ENCODE measurements around the gene NEFH. TPM values are rescaled to one million over a fixed set of nuclear protein-coding genes. Genes with fewer than 3 reads are reported as not detected.

The NEFH gene
- total and polyA plus RNA-seq, 2 donors (not counting 3 experiments of a cell fraction or from before 2014, with no cell fraction given) = 0.09 to 0.59 TPM

DNA sequence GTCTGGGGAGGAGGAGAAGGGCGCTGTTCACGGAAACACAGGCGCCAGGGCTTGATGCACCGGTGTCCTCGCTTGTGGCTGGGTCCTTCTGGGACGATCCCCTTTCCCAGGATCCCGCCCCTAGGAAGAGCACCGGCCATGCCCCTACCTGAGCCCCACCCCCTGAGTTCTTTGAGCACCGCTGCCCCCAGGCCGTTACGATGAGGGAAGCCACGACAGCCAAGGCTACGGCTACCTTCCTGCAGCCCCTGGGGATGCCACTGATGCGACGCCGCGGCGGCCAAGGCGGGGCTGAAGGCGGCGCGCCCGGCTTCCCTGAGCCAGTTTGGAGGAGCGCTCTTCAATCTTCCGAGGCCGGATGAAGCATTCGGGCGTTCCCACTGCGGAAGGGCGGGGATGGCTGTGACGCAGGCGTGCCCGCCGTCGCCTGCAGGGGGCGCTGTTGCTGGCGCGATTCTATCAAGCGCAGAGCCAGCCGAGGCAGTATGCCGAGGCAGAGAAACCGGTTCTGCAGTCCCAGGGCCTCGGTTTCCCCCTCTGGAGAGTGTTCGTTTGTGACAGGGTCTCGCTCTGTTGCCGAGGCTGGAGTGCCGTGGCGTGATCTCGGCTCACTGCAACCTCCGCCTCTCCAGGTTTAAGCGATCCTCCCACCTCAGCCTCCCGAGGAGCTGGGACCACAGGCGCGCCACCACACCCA is 9.7 kb upstream of the NEFH start:
- Histone ChIP-seq H3K9me1 (replicated peaks; ENCODE audit: control insufficient read depth, extremely low read depth, insufficient read depth, low read length) (no peaks in the 10 kb centered on the region), H3K9me3 (replicated peaks; ENCODE audit: control insufficient read depth, insufficient read depth, low read length) (no peaks in the 10 kb centered on the region), H3K27me3 (ENCODE audit: control insufficient read depth in 2 of 2, insufficient read depth in 2 of 2, low read length in 2 of 2) (peaks cover 8 to 14% of the 10 kb centered on the region in 2 experiments), H3K79me2 (ENCODE audit: control insufficient read depth, insufficient read depth, low read length) (no peaks in the 10 kb centered on the region), H4K20me1 (replicated peaks; ENCODE audit: control insufficient read depth, extremely low read depth, insufficient read depth, low read length) (no peaks in the 10 kb centered on the region), H2AFZ (ENCODE audit: low read depth, low read length) (peak overlapping the region; percentile 81), H3K4me3 (replicated peaks in 1 of 3; ENCODE audit: insufficient read depth in 1 of 3, low read depth in 1 of 3, low read length in 3 of 3) (no peak overlapping the region), H3K36me3 (ENCODE audit: control insufficient read depth in 2 of 2, extremely low read depth in 1 of 2, insufficient read depth in 2 of 2, low read length in 2 of 2) (no peaks in the 10 kb centered on the region), H3K4me1 (ENCODE audit: control insufficient read depth, extremely low read depth, insufficient read depth, low read length) (no peaks in the 10 kb centered on the region), H3K27ac (ENCODE audit: insufficient read depth, low read depth, low read length) (no peak overlapping the region), H3K9ac (replicated peaks; ENCODE audit: extremely low read depth, insufficient read depth, low read length) (no peak overlapping the region), H3K4me2 (ENCODE audit: insufficient read depth, low read length) (peak overlapping the region; percentile 33)
- dilution Hi-C loops (cut with MboI; ENCODE audit: extremely low pct_ligation_motif_present, low sequenced_read_pairs) (no loop called here), intact Hi-C loops (cut with micrococcal nuclease) (loop anchor here (10.0 kb wide), 1 partner anchor 244 kb away; no protein-coding TSS in a partner anchor)
- TF ChIP-seq GATA2 (IDR thresholded peaks at IDR 0.05; ENCODE audit: insufficient read depth, insufficient read length, low read depth, low read length) = no peak
- TF ChIP-seq, protein P1, sequence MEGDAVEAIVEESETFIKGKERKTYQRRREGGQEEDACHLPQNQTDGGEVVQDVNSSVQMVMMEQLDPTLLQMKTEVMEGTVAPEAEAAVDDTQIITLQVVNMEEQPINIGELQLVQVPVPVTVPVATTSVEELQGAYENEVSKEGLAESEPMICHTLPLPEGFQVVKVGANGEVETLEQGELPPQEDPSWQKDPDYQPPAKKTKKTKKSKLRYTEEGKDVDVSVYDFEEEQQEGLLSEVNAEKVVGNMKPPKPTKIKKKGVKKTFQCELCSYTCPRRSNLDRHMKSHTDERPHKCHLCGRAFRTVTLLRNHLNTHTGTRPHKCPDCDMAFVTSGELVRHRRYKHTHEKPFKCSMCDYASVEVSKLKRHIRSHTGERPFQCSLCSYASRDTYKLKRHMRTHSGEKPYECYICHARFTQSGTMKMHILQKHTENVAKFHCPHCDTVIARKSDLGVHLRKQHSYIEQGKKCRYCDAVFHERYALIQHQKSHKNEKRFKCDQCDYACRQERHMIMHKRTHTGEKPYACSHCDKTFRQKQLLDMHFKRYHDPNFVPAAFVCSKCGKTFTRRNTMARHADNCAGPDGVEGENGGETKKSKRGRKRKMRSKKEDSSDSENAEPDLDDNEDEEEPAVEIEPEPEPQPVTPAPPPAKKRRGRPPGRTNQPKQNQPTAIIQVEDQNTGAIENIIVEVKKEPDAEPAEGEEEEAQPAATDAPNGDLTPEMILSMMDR (IDR thresholded peaks at IDR 0.05; ENCODE audit: extremely low read depth in 1 of 2, insufficient read depth in 1 of 2, low read depth in 1 of 2, low read length in 2 of 2) = peak; percentile 93 to 95
- no TSS peak for BruUV-seq (replicated peaks)
- ChIA-PET CTCF (interaction anchor here (0.6 to 2.9 kb wide), 16 partner anchors 10 to 618 kb away, joined by 3 to 10 read pairs (median 3); partner anchors contain the start of gene NEFH), POLR2A (no interaction called here)
- FAIRE-seq = peak; percentile 59
- DNase-seq (ENCODE audit: low read depth, low spot score) = peak; percentile 26

GRCh38 chr22:29473001-29473400 is 7.0 kb upstream of the NEFH start:
- no peaks in the 10 kb centered on the region for H4K20me1 ChIP-seq (replicated peaks; ENCODE audit: control insufficient read depth, extremely low read depth, insufficient read depth, low read length)
- no peak overlapping the region for H3K4me2 ChIP-seq (ENCODE audit: insufficient read depth, low read length)
- H3K4me1 ChIP-seq (ENCODE audit: control insufficient read depth, extremely low read depth, insufficient read depth, low read length) = no peaks in the 10 kb centered on the region
- no peaks in the 10 kb centered on the region for H3K79me2 ChIP-seq (ENCODE audit: control insufficient read depth, insufficient read depth, low read length)
- TF ChIP-seq GATA2 (IDR thresholded peaks at IDR 0.05; ENCODE audit: insufficient read depth, insufficient read length, low read depth, low read length) (no peak), POLR2A (IDR thresholded peaks at IDR 0.05; ENCODE audit: low read depth, low read length) (no peak), POLR2AphosphoS5 (IDR thresholded peaks at IDR 0.05; ENCODE audit: insufficient read depth, low read depth, low read length) (no peak), FOS (IDR thresholded peaks at IDR 0.05; ENCODE audit: borderline replicate concordance, insufficient read depth, low read length) (no peak), MYC (IDR thresholded peaks at IDR 0.05; ENCODE audit: low read depth, low read length) (no peak), JUN (IDR thresholded peaks at IDR 0.05; ENCODE audit: borderline replicate concordance, insufficient read depth, insufficient read length, low read depth) (no peak), EZH2 (IDR thresholded peaks at IDR 0.05; ENCODE audit: borderline replicate concordance, low read depth, low read length, severe bottlenecking) (no peak)
- TF ChIP-seq, protein P2, sequence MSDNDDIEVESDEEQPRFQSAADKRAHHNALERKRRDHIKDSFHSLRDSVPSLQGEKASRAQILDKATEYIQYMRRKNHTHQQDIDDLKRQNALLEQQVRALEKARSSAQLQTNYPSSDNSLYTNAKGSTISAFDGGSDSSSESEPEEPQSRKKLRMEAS (IDR thresholded peaks at IDR 0.05; ENCODE audit: insufficient read depth, insufficient read length) = no peak
- TF ChIP-seq, protein P1 (IDR thresholded peaks at IDR 0.05; ENCODE audit: extremely low read depth in 1 of 2, insufficient read depth in 1 of 2, low read depth in 1 of 2, low read length in 2 of 2) = no peak
- no peaks in the 10 kb centered on the region for H3K9me3 ChIP-seq (replicated peaks; ENCODE audit: control insufficient read depth, insufficient read depth, low read length)
- intact Hi-C loops (cut with micrococcal nuclease) (loop anchor here (10.0 kb wide), 1 partner anchor 242 kb away; no protein-coding TSS in a partner anchor), dilution Hi-C loops (cut with MboI; ENCODE audit: extremely low pct_ligation_motif_present, low sequenced_read_pairs) (no loop called here)
- H3K27ac ChIP-seq (ENCODE audit: insufficient read depth, low read depth, low read length) = no peak overlapping the region
- H3K9ac ChIP-seq (replicated peaks; ENCODE audit: extremely low read depth, insufficient read depth, low read length) = no peak overlapping the region
- FAIRE-seq = no peak
- H3K4me3 ChIP-seq (replicated peaks in 1 of 3; ENCODE audit: insufficient read depth in 1 of 3, low read depth in 1 of 3, low read length in 3 of 3) = no peak overlapping the region
- H3K36me3 ChIP-seq (ENCODE audit: control insufficient read depth in 2 of 2, extremely low read depth in 1 of 2, insufficient read depth in 2 of 2, low read length in 2 of 2) = no peaks in the 10 kb centered on the region
- ChIA-PET CTCF (interaction anchor here (1.6 kb wide), 1 partner anchor 9 kb away, joined by 4 read pairs; no protein-coding TSS in a partner anchor), POLR2A (interaction anchor here (0.6 kb wide), 1 partner anchor 18 kb away, joined by 3 read pairs; no protein-coding TSS in a partner anchor)
- no TSS peak for BruUV-seq (replicated peaks)
- no peak overlapping the region for H2AFZ ChIP-seq (ENCODE audit: low read depth, low read length)
- peaks cover 17 to 23% of the 10 kb centered on the region in 2 experiments for H3K27me3 ChIP-seq (ENCODE audit: control insufficient read depth in 2 of 2, insufficient read depth in 2 of 2, low read length in 2 of 2)
- H3K9me1 ChIP-seq (replicated peaks; ENCODE audit: control insufficient read depth, extremely low read depth, insufficient read depth, low read length) = no peaks in the 10 kb centered on the region
- DNase-seq (ENCODE audit: low read depth, low spot score) = no peak
